ENCODE measurements around the gene MRPS2.

GRCh38 chr9:135522931-135523330 is 22.4 kb downstream of the MRPS2 start:
- no peak for TF ChIP-seq CTCF (conservative IDR thresholded peaks at IDR 0.05)
- no peak for TF ChIP-seq EZH2 (IDR thresholded peaks at IDR 0.05; ENCODE audit: low read depth)
